ENCODE results near the gene SNAP25. TPM values are rescaled to one million over a fixed set of nuclear protein-coding genes. Genes with fewer than 3 reads are reported as not detected.

SNAP25 gene
- total RNA-seq, 1 experiment from 2014 or later, result 0.39 TPM

DNA sequence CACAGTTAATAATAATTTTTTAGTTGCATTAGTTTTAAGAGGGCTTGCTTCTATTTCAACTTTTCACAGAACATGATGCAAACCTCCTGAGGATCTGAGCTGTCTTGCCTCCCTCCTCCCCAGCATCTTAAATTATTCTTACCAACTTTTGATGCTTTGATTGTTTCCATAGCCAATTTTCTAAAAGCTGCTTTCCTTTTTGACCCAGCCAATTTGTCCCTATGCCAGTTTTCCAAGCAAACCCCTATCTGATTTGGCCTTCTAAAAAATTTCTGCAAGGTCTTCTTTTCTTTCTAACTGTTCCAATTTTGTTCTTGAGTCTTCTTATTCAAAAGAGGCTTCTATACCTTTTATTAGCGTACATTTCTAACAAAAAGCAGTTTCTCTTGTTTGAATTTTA, 26.5 kb upstream of the SNAP25 start:
- Histone ChIP-seq H3K36me3 (ENCODE audit: control insufficient read depth in 1 of 2, insufficient read depth in 2 of 2, low read length in 2 of 2) (no peaks in the 10 kb centered on the region), H3K27ac (ENCODE audit: low read depth, low read length) (no peak overlapping the region), H4K20me1 (ENCODE audit: insufficient read depth) (no peaks in the 10 kb centered on the region), H3K9me2 (ENCODE audit: insufficient read depth) (no peaks in the 10 kb centered on the region), H3K4me2 (ENCODE audit: low read length) (no peak overlapping the region), H3K79me2 (ENCODE audit: insufficient read depth, low read length) (no peaks in the 10 kb centered on the region), H3K9me3 (ENCODE audit: control insufficient read depth in 1 of 2, insufficient read depth in 1 of 2, low read depth in 1 of 2, low read length in 2 of 2) (no peaks in the 10 kb centered on the region), H3K4me3 (replicated peaks in 1 of 2; ENCODE audit: low read depth in 1 of 2, low read length in 2 of 2) (no peak overlapping the region), H3K27me3 (ENCODE audit: insufficient read depth, low read length) (no peaks in the 10 kb centered on the region), H3K9ac (ENCODE audit: low read length) (no peak overlapping the region), H2AFZ (ENCODE audit: low read depth, low read length, poor library complexity, severe bottlenecking) (no peak overlapping the region), H3K4me1 (ENCODE audit: control insufficient read depth in 1 of 2, insufficient read depth in 2 of 2, low read length in 2 of 2) (no peaks in the 10 kb centered on the region)
- RAD21 ChIA-PET (ENCODE audit: low non-redundant PET in 1 of 2, low total read pairs in 2 of 2, uncharacterized antibody in 2 of 2, unreplicated experiment in 2 of 2), result no interaction called here
- intact Hi-C loops (cut with micrococcal nuclease), result no loop called here
- CTCF ChIA-PET, result interaction anchor here (1.2 kb wide), 1 partner anchor 13 kb away, joined by 4 read pairs; no protein-coding TSS in a partner anchor
- TF ChIP-seq EGR1 (IDR thresholded peaks at IDR 0.05; ENCODE audit: low read depth) (no peak), RAD21 (IDR thresholded peaks at IDR 0.05; ENCODE audit: low read depth) (no peak), CEBPB (IDR thresholded peaks at IDR 0.05; ENCODE audit: low read depth) (no peak), SP1 (IDR thresholded peaks at IDR 0.05; ENCODE audit: low read depth) (no peak), SIN3A (IDR thresholded peaks at IDR 0.05; ENCODE audit: low read depth) (no peak), EZH2phosphoT487 (IDR thresholded peaks at IDR 0.05; ENCODE audit: borderline replicate concordance) (no peak)
- TF ChIP-seq, protein P1, sequence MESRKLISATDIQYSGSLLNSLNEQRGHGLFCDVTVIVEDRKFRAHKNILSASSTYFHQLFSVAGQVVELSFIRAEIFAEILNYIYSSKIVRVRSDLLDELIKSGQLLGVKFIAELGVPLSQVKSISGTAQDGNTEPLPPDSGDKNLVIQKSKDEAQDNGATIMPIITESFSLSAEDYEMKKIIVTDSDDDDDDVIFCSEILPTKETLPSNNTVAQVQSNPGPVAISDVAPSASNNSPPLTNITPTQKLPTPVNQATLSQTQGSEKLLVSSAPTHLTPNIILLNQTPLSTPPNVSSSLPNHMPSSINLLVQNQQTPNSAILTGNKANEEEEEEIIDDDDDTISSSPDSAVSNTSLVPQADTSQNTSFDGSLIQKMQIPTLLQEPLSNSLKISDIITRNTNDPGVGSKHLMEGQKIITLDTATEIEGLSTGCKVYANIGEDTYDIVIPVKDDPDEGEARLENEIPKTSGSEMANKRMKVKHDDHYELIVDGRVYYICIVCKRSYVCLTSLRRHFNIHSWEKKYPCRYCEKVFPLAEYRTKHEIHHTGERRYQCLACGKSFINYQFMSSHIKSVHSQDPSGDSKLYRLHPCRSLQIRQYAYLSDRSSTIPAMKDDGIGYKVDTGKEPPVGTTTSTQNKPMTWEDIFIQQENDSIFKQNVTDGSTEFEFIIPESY (IDR thresholded peaks at IDR 0.05; ENCODE audit: extremely low read depth, insufficient replicate concordance, low read length), result no peak
- TF ChIP-seq, protein P2, sequence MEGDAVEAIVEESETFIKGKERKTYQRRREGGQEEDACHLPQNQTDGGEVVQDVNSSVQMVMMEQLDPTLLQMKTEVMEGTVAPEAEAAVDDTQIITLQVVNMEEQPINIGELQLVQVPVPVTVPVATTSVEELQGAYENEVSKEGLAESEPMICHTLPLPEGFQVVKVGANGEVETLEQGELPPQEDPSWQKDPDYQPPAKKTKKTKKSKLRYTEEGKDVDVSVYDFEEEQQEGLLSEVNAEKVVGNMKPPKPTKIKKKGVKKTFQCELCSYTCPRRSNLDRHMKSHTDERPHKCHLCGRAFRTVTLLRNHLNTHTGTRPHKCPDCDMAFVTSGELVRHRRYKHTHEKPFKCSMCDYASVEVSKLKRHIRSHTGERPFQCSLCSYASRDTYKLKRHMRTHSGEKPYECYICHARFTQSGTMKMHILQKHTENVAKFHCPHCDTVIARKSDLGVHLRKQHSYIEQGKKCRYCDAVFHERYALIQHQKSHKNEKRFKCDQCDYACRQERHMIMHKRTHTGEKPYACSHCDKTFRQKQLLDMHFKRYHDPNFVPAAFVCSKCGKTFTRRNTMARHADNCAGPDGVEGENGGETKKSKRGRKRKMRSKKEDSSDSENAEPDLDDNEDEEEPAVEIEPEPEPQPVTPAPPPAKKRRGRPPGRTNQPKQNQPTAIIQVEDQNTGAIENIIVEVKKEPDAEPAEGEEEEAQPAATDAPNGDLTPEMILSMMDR (IDR thresholded peaks at IDR 0.05 in 2 of 3, conservative IDR thresholded peaks at IDR 0.05 in 1 of 3; ENCODE audit: borderline replicate concordance in 1 of 3, insufficient read depth in 1 of 3, low read depth in 2 of 3, low read length in 2 of 3), result no peak
- TF ChIP-seq, protein P3, sequence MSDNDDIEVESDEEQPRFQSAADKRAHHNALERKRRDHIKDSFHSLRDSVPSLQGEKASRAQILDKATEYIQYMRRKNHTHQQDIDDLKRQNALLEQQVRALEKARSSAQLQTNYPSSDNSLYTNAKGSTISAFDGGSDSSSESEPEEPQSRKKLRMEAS (IDR thresholded peaks at IDR 0.05), result no peak
- no peak for DNase-seq (ENCODE audit: low read depth, low spot score)
- POLR2A ChIA-PET, result no interaction called here
- ATAC-seq, result no peak
- no TSS peak for BruUV-seq (replicated peaks)
